Measurements from ENCODE around the gene RNF20. TPM values are rescaled to one million over a fixed set of nuclear protein-coding genes. Genes with fewer than 3 reads are reported as not detected.
A peak's percentile ranks its signal among the peaks of the same experiment; 100 is the strongest.

Gene RNF20
- total and polyA plus RNA-seq, 2 of the 13 experiments (the other 11 are each of a cell fraction or from before 2014, with no cell fraction given), result 12.7 to 37.6 TPM

DNA sequence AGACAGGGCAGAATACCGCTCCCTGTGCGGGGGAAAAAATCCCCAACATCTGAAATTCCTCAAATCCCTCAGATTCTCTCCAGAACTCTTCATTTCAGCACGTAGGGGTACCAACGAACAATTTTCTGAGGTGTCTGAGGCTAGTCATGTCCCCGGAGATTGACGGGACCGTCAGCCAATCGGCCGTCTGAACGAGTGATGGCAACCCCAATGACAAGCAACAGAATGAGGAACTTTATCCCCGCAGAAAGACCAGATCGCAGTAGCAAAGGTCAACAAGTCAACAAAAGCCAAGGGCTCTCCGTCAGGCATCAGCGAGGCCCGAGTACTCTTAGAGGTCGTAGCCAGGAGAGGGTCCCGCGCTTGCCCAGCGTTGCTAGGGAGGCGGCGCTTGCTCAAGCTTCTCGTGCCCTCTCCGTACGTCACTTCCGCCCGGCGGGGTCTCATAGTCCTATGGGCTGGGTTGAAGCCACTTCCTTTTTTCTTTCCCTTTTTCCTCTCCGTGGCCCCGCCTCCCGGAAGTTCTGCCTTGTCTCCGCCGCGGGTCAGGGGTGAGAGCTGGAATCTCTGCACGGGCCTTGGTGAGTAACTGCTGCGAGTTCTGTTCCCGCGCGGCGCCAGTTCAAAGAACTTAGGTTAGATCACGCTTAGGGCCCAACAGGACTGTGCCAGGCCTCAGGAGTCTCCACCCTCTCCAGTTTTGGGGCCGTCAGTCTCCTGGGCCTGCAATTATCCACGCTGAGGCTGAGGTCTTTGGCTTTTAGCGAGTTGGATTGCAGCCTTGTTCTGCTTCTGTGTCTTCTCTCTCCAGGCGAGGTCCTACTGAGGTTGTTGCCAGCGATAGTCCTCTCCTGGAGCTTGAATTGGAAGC lies at the start of gene RNF20 (continued):
- TF ChIP-seq, protein P1, sequence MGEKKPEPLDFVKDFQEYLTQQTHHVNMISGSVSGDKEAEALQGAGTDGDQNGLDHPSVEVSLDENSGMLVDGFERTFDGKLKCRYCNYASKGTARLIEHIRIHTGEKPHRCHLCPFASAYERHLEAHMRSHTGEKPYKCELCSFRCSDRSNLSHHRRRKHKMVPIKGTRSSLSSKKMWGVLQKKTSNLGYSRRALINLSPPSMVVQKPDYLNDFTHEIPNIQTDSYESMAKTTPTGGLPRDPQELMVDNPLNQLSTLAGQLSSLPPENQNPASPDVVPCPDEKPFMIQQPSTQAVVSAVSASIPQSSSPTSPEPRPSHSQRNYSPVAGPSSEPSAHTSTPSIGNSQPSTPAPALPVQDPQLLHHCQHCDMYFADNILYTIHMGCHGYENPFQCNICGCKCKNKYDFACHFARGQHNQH (CRISPR knock-in tag; IDR thresholded peaks at IDR 0.05), result no peak
- no peak for TF ChIP-seq ATF7 (IDR thresholded peaks at IDR 0.05)
- no peak for TF ChIP-seq ATF7 (CRISPR knock-in tag; IDR thresholded peaks at IDR 0.05)
- TF ChIP-seq TEAD2 (CRISPR knock-in tag; IDR thresholded peaks at IDR 0.05), result no peak
- no peak for TF ChIP-seq ZMYM3 (CRISPR knock-in tag; IDR thresholded peaks at IDR 0.05)
- peak; percentile 92 for TF ChIP-seq KMT2B (CRISPR knock-in tag; IDR thresholded peaks at IDR 0.05)
- peak; percentile 36; the same call in 1 of the 2 replicates for TF ChIP-seq ZBTB34 (CRISPR knock-in tag; IDR thresholded peaks at IDR 0.05)
- no peak for TF ChIP-seq ZNF343 (CRISPR knock-in tag; IDR thresholded peaks at IDR 0.05)
- TF ChIP-seq HOMEZ (CRISPR knock-in tag; IDR thresholded peaks at IDR 0.05; ENCODE audit: low read depth), result no peak; the same call in 1 of the 2 replicates
- TF ChIP-seq ZNF382 (CRISPR knock-in tag; IDR thresholded peaks at IDR 0.05; ENCODE audit: borderline replicate concordance), result no peak
- TF ChIP-seq ZNF224 (CRISPR knock-in tag; IDR thresholded peaks at IDR 0.05), result 0 out of 2 replicates have a peak, but pooled peaks have one; percentile 57
- no peak for TF ChIP-seq FOXK2 (IDR thresholded peaks at IDR 0.05)
- peak; percentile 75 for TF ChIP-seq ASH2L (IDR thresholded peaks at IDR 0.05; ENCODE audit: insufficient read length, low read depth, low read length)
- peak; percentile 88; the same call in 1 of the 2 replicates for TF ChIP-seq EHMT2 (IDR thresholded peaks at IDR 0.05; ENCODE audit: borderline replicate concordance, low read depth, low read length)
- TF ChIP-seq ARHGAP35 (CRISPR knock-in tag; IDR thresholded peaks at IDR 0.05; ENCODE audit: borderline replicate concordance), result no peak
- TF ChIP-seq, protein P2, sequence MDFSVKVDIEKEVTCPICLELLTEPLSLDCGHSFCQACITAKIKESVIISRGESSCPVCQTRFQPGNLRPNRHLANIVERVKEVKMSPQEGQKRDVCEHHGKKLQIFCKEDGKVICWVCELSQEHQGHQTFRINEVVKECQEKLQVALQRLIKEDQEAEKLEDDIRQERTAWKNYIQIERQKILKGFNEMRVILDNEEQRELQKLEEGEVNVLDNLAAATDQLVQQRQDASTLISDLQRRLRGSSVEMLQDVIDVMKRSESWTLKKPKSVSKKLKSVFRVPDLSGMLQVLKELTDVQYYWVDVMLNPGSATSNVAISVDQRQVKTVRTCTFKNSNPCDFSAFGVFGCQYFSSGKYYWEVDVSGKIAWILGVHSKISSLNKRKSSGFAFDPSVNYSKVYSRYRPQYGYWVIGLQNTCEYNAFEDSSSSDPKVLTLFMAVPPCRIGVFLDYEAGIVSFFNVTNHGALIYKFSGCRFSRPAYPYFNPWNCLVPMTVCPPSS (IDR thresholded peaks at IDR 0.05), result no peak
- no peak for TF ChIP-seq ZNF451 (CRISPR knock-in tag; IDR thresholded peaks at IDR 0.05)
- TF ChIP-seq ZNF670 (CRISPR knock-in tag; IDR thresholded peaks at IDR 0.05; ENCODE audit: borderline replicate concordance), result no peak
- TF ChIP-seq, protein P3, sequence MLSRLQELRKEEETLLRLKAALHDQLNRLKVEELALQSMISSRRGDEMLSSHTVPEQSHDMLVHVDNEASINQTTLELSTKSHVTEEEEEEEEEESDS (CRISPR knock-in tag; IDR thresholded peaks at IDR 0.05; ENCODE audit: borderline replicate concordance), result 0 out of 2 replicates have a peak, but pooled peaks have one; percentile 40
- TF ChIP-seq, protein P4, sequence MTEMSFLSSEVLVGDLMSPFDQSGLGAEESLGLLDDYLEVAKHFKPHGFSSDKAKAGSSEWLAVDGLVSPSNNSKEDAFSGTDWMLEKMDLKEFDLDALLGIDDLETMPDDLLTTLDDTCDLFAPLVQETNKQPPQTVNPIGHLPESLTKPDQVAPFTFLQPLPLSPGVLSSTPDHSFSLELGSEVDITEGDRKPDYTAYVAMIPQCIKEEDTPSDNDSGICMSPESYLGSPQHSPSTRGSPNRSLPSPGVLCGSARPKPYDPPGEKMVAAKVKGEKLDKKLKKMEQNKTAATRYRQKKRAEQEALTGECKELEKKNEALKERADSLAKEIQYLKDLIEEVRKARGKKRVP (CRISPR knock-in tag; IDR thresholded peaks at IDR 0.05), result no peak
- no peak for TF ChIP-seq ZSCAN12 (CRISPR knock-in tag; IDR thresholded peaks at IDR 0.05)
- no peak for TF ChIP-seq ZNF850 (CRISPR knock-in tag; conservative IDR thresholded peaks at IDR 0.05)
- peak; percentile 86 for TF ChIP-seq PHF8 (CRISPR knock-in tag; IDR thresholded peaks at IDR 0.05)
- TF ChIP-seq BRCA1 (CRISPR knock-in tag; IDR thresholded peaks at IDR 0.05), result no peak
- no peak for TF ChIP-seq ZFP1 (CRISPR knock-in tag; IDR thresholded peaks at IDR 0.05)

Data from HepG2 (cell line).